HepG2 (cell line): ENCODE measurements around the gene CNTRL.

Experiments
- BCL6 ChIP-seq: IDR thresholded peaks from 2 replicates; pipeline ENCODE4 v1.6.1; 2016; ENCODE audit warnings: missing genetic modification reagents, missing compliant biosample characterization
- MBD4 ChIP-seq: IDR thresholded peaks from 2 replicates; pipeline ENCODE4 v1.6.1; 2012; ENCODE audit warnings: low read length, inconsistent platforms, borderline replicate concordance
- NCOA1 ChIP-seq: sonication (generic); formaldehyde crosslinking; IDR thresholded peaks from 2 replicates; pipeline ENCODE4 v1.9.0; 2021; ENCODE audit warnings: missing genetic modification reagents
- POLR2A ChIP-seq, 2 experiments: IDR thresholded peaks; 2 replicates each; pipeline ENCODE4 v1.6.1; 2011; ENCODE audit warnings: low read depth in 2 of 2, low read length in 2 of 2, mild to moderate bottlenecking in 1 of 2, moderate library complexity in 1 of 2; ENCODE audit not compliant: insufficient read depth in 1 of 2
- ZNF143 ChIP-seq: sonication (generic); formaldehyde crosslinking; IDR thresholded peaks from 2 replicates; pipeline ENCODE4 v1.4.0; 2020; ENCODE audit warnings: missing genetic modification reagents
- TF ChIP-seq, protein P1 (sequence below): sonication (generic); formaldehyde crosslinking; IDR thresholded peaks from 2 replicates; pipeline ENCODE4 v1.8.0; 2022; ENCODE audit warnings: mild to moderate bottlenecking, missing genetic modification reagents; ENCODE audit not compliant: insufficient replicate concordance
- TF ChIP-seq, protein P2 (sequence below): sonication (generic); formaldehyde crosslinking; IDR thresholded peaks from 2 replicates; pipeline ENCODE4 v1.4.0; 2020; ENCODE audit warnings: missing genetic modification reagents
- TF ChIP-seq, protein P3 (sequence below): sonication (generic); formaldehyde crosslinking; IDR thresholded peaks from 2 replicates; pipeline ENCODE4 v1.5.0; 2020; ENCODE audit warnings: missing genetic modification reagents
- TF ChIP-seq, protein P4 (sequence below): sonication (generic); formaldehyde crosslinking; IDR thresholded peaks from one replicate; pipeline ENCODE4 v1.5.1; 2020; ENCODE audit warnings: mild to moderate bottlenecking, missing genetic modification reagents; ENCODE audit errors: not compliant biosample characterization

DNA sequence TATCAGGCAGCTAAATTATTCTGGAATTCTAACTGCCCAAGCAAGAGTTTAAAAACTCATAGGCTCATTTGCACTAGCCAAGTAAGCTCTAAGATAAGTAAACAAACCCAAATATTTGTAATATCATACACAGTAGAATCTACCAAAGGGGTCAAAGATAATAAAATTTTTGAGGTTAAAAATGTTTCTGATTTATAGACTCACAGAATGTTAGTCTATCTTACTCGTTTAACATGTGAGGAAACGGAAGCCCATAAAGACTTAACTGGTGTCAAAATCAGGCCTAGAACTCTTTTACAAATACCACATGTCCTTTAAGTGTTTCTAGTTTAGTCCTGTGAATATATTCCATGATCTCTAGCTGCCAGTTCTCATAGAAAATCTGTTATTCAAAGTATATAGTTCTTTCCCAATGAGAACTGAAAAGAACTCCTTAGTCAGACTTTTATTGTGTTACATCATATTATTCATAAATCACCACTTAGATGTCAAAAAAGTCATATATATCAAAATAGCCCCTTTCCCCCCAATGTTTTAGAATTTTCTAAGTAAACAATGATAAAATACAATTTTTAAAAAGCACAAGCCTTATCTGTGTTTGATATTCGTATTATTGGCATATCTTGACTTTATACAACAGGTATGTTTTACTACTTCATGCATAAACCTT is 113.0 kb downstream of the CNTRL start:
- TF ChIP-seq, protein P1, sequence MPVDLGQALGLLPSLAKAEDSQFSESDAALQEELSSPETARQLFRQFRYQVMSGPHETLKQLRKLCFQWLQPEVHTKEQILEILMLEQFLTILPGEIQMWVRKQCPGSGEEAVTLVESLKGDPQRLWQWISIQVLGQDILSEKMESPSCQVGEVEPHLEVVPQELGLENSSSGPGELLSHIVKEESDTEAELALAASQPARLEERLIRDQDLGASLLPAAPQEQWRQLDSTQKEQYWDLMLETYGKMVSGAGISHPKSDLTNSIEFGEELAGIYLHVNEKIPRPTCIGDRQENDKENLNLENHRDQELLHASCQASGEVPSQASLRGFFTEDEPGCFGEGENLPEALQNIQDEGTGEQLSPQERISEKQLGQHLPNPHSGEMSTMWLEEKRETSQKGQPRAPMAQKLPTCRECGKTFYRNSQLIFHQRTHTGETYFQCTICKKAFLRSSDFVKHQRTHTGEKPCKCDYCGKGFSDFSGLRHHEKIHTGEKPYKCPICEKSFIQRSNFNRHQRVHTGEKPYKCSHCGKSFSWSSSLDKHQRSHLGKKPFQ (CRISPR knock-in tag) = no peak
- no peak for TF ChIP-seq POLR2A (IDR thresholded peaks at IDR 0.05; ENCODE audit: insufficient read depth in 1 of 2, low read depth in 2 of 2, low read length in 2 of 2)
- no peak for TF ChIP-seq MBD4
- TF ChIP-seq, protein P2, sequence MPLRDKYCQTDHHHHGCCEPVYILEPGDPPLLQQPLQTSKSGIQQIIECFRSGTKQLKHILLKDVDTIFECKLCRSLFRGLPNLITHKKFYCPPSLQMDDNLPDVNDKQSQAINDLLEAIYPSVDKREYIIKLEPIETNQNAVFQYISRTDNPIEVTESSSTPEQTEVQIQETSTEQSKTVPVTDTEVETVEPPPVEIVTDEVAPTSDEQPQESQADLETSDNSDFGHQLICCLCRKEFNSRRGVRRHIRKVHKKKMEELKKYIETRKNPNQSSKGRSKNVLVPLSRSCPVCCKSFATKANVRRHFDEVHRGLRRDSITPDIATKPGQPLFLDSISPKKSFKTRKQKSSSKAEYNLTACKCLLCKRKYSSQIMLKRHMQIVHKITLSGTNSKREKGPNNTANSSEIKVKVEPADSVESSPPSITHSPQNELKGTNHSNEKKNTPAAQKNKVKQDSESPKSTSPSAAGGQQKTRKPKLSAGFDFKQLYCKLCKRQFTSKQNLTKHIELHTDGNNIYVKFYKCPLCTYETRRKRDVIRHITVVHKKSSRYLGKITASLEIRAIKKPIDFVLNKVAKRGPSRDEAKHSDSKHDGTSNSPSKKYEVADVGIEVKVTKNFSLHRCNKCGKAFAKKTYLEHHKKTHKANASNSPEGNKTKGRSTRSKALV (CRISPR knock-in tag) = no peak
- TF ChIP-seq, protein P3, sequence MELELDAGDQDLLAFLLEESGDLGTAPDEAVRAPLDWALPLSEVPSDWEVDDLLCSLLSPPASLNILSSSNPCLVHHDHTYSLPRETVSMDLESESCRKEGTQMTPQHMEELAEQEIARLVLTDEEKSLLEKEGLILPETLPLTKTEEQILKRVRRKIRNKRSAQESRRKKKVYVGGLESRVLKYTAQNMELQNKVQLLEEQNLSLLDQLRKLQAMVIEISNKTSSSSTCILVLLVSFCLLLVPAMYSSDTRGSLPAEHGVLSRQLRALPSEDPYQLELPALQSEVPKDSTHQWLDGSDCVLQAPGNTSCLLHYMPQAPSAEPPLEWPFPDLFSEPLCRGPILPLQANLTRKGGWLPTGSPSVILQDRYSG (CRISPR knock-in tag) = no peak
- TF ChIP-seq ZNF143 (CRISPR knock-in tag) = no peak
- TF ChIP-seq BCL6 (CRISPR knock-in tag) = no peak
- TF ChIP-seq NCOA1 = no peak
- TF ChIP-seq, protein P4, sequence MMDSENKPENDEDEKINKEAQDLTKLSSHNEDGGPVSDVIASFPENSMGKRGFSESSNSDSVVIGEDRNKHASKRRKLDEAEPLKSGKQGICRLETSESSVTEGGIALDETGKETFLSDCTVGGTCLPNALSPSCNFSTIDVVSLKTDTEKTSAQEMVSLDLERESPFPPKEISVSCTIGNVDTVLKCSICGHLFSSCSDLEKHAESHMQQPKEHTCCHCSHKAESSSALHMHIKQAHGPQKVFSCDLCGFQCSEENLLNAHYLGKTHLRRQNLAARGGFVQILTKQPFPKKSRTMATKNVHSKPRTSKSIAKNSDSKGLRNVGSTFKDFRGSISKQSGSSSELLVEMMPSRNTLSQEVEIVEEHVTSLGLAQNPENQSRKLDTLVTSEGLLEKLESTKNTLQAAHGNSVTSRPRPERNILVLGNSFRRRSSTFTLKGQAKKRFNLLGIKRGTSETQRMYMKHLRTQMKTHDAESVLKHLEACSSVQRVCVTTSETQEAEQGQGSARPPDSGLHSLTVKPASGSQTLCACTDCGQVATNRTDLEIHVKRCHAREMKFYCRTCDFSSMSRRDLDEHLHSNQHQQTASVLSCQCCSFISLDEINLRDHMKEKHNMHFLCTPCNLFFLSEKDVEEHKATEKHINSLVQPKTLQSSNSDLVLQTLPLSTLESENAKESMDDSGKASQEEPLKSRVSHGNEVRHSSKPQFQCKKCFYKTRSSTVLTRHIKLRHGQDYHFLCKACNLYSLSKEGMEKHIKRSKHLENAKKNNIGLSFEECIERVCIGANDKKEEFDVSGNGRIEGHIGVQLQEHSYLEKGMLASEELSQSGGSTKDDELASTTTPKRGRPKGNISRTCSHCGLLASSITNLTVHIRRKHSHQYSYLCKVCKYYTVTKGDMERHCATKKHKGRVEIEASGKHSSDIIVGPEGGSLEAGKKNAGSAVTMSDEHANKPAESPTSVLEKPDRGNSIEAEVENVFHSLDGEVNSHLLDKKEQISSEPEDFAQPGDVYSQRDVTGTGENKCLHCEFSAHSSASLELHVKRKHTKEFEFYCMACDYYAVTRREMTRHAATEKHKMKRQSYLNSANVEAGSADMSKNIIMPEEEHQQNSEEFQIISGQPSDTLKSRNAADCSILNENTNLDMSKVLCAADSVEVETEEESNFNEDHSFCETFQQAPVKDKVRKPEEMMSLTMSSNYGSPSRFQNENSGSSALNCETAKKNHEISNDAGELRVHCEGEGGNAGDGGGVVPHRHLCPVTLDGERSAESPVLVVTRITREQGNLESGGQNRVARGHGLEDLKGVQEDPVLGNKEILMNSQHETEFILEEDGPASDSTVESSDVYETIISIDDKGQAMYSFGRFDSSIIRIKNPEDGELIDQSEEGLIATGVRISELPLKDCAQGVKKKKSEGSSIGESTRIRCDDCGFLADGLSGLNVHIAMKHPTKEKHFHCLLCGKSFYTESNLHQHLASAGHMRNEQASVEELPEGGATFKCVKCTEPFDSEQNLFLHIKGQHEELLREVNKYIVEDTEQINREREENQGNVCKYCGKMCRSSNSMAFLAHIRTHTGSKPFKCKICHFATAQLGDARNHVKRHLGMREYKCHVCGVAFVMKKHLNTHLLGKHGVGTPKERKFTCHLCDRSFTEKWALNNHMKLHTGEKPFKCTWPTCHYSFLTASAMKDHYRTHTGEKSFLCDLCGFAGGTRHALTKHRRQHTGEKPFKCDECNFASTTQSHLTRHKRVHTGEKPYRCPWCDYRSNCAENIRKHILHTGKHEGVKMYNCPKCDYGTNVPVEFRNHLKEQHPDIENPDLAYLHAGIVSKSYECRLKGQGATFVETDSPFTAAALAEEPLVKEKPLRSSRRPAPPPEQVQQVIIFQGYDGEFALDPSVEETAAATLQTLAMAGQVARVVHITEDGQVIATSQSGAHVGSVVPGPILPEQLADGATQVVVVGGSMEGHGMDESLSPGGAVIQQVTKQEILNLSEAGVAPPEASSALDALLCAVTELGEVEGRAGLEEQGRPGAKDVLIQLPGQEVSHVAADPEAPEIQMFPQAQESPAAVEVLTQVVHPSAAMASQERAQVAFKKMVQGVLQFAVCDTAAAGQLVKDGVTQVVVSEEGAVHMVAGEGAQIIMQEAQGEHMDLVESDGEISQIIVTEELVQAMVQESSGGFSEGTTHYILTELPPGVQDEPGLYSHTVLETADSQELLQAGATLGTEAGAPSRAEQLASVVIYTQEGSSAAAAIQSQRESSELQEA (CRISPR knock-in tag) = no peak
